ENCODE measurements around the gene ZDHHC14. TPM values are rescaled to one million over a fixed set of nuclear protein-coding genes. Genes with fewer than 3 reads are reported as not detected.

The ZDHHC14 gene
- total and polyA plus RNA-seq, 2 of the 8 experiments (the other 6 are each of a cell fraction or from before 2014, with no cell fraction given) = 2.9 to 5.3 TPM

- DNase-seq (ENCODE audit: low read depth in 1 of 2, low spot score in 2 of 2) = peak in 1 of 2 experiments; percentile 45
- Histone ChIP-seq H4K20me1 (replicated peaks in 1 of 2; ENCODE audit: control insufficient read depth in 1 of 2, insufficient read depth in 2 of 2, low read length in 2 of 2) (no peaks in the 10 kb centered on the region), H4K5ac (ENCODE audit: insufficient read length, low read depth, low read length) (no peak overlapping the region), H3K79me1 (ENCODE audit: low read depth, low read length) (no peaks in the 10 kb centered on the region), H2AFZ (ENCODE audit: low read length) (no peak overlapping the region), H3K9me3 (ENCODE audit: insufficient read depth in 2 of 2, low read depth in 1 of 2, low read length in 1 of 2) (no peaks in the 10 kb centered on the region), H3K4me2 (ENCODE audit: insufficient read depth in 1 of 2, low read depth in 2 of 2, low read length in 2 of 2) (no peak overlapping the region), H3K56ac (replicated peaks; ENCODE audit: insufficient read length, low read depth, low read length) (no peak overlapping the region), H2AK5ac (ENCODE audit: low read depth, low read length) (peak overlapping the region; percentile 49; the same call in 1 of the 2 replicates), H3K4me1 (replicated peaks in 1 of 4; ENCODE audit: control insufficient read depth in 3 of 4, insufficient read depth in 4 of 4, low read length in 3 of 4) (peaks cover 15 to 23% (median 19%) of the 10 kb centered on the region in 4 experiments), H2BK15ac (ENCODE audit: low read length) (no peak overlapping the region), H3K36me3 (ENCODE audit: control insufficient read depth in 2 of 4, insufficient read depth in 4 of 4, low read length in 3 of 4) (no peaks in the 10 kb centered on the region), H2BK20ac (ENCODE audit: low read length) (peak overlapping the region; percentile 97), H3K23ac (ENCODE audit: insufficient read length) (peak overlapping the region; percentile 73), H3K9ac (replicated peaks in 1 of 4; ENCODE audit: extremely low read depth in 1 of 4, low read depth in 3 of 4, low read length in 3 of 4) (no peak overlapping the region), H2BK5ac (ENCODE audit: low read depth, low read length) (peak overlapping the region; percentile 77; the same call in 1 of the 2 replicates), H2BK120ac (replicated peaks; ENCODE audit: low read depth, low read length) (peak overlapping the region; percentile 4), H3K27me3 (replicated peaks in 1 of 4; ENCODE audit: control insufficient read depth in 3 of 4, extremely low read depth in 1 of 4, insufficient read depth in 3 of 4, low read length in 3 of 4) (no peaks in the 10 kb centered on the region), H3K4ac (replicated peaks; ENCODE audit: insufficient read length, low read depth, low read length) (peak overlapping the region; percentile 86), H4K8ac (ENCODE audit: extremely low read depth, insufficient read depth, low read length) (no peak overlapping the region), H3K14ac (ENCODE audit: insufficient read length) (no peak overlapping the region), H4K91ac (replicated peaks; ENCODE audit: insufficient read length, low read length) (peak overlapping the region; percentile 72), H3K79me2 (ENCODE audit: control insufficient read depth in 1 of 2, insufficient read depth in 2 of 2, low read length in 2 of 2) (no peaks in the 10 kb centered on the region), H3K18ac (ENCODE audit: extremely low read depth, low read length) (peak overlapping the region; percentile 54; the same call in 1 of the 2 replicates), H2BK12ac (ENCODE audit: low read depth, low read length) (peak overlapping the region; percentile 94; the same call in 1 of the 2 replicates), H3K4me3 (ENCODE audit: extremely low read depth in 1 of 4, insufficient read depth in 2 of 4, low read depth in 3 of 4, low read length in 4 of 4) (no peak overlapping the region), H3K27ac (ENCODE audit: low read depth, low read length) (no peak overlapping the region), H3K23me2 (ENCODE audit: low read depth, low read length) (no peaks in the 10 kb centered on the region)
- WGBS, 2 experiments (ENCODE audit: extremely low coverage in 1 of 2, insufficient coverage in 1 of 2, insufficient read length in 1 of 2, insufficient replicate concordance in 2 of 2, low coverage in 1 of 2, low lambda C conversion rate in 2 of 2, missing lambda C conversion rate in 1 of 2) = 91% methylated on average over 11 of the region's 15 CpGs; no CpG with 5 or more reads in 1 of the 2 experiments
- ChIA-PET CTCF (ENCODE audit: partially characterized antibody) (interaction anchor here (0.5 to 1.8 kb wide), 4 partner anchors 10 to 95 kb away, joined by 3 to 4 read pairs (median 3); no protein-coding TSS in a partner anchor), POLR2A (ENCODE audit: partially characterized antibody) (interaction anchor here (1.2 to 1.4 kb wide), 2 partner anchors 10 to 13 kb away, joined by 3 read pairs; no protein-coding TSS in a partner anchor)
- no peak for FAIRE-seq
- TF ChIP-seq YY1 (IDR thresholded peaks at IDR 0.05; ENCODE audit: low read depth, low read length) = no peak
- TF ChIP-seq GTF2F1 (IDR thresholded peaks at IDR 0.05; ENCODE audit: borderline replicate concordance, low read depth, low read length) = no peak
- no peak for TF ChIP-seq EGR1 (IDR thresholded peaks at IDR 0.05; ENCODE audit: borderline replicate concordance, low read depth, low read length)
- no peak for TF ChIP-seq RAD21 (IDR thresholded peaks at IDR 0.05 in 1 of 2, conservative IDR thresholded peaks at IDR 0.05 in 1 of 2; ENCODE audit: low read depth in 2 of 2, low read length in 2 of 2)
- no peak for TF ChIP-seq SP4 (IDR thresholded peaks at IDR 0.05; ENCODE audit: low read length)
- TF ChIP-seq SP1 (IDR thresholded peaks at IDR 0.05; ENCODE audit: low read depth, low read length) = no peak
- no peak for TF ChIP-seq ZNF274 (IDR thresholded peaks at IDR 0.05; ENCODE audit: borderline replicate concordance, extremely low read depth, low read length)
- TF ChIP-seq TAF7 (optimal IDR thresholded peaks at IDR 0.05; ENCODE audit: borderline replicate concordance, low read depth, low read length) = no peak
Observed at GRCh38 chr6:157556144-157556645, 175.2 kb downstream of the ZDHHC14 start.
